Stomach (tissue), 9 donors: ENCODE data around the gene LEFTY1. TPM values are rescaled to one million over a fixed set of nuclear protein-coding genes. Genes with fewer than 3 reads are reported as not detected.

Experiments used
- DNase-seq, 2 donors: peaks; one replicate each; pipeline versions ENCODE4 v3.0.0 to v3.0.0-alpha.2; 2013 to 2019
- H3K27ac ChIP-seq, 5 donors: fragments of 200-600 bp in 4 of 5; sonication (generic) in 4 of 5; one replicate each; pipeline ENCODE4 v1.5.1; 2013 to 2019; ENCODE audit warnings: mild to moderate bottlenecking in 1 of 5, moderate library complexity in 1 of 5
- H3K27me3 ChIP-seq, 3 donors: fragments of 200-600 bp; sonication (generic); one replicate each; pipeline ENCODE4 v1.5.1; 2017 to 2019; ENCODE audit warnings: mixed run types in 1 of 3
- H3K36me3 ChIP-seq, 4 donors: fragments of 200-600 bp; sonication (generic); 1 replicate in 3 of 4; 2 replicates in 1 of 4; pipeline ENCODE4 v1.5.1; 2016 to 2019
- H3K4me1 ChIP-seq, 4 donors: fragments of 200-600 bp; sonication (generic); one replicate each; pipeline ENCODE4 v1.5.1; 2016 to 2019
- H3K4me3 ChIP-seq, 4 donors: fragments of 200-600 bp; sonication (generic) in 3 of 4; one replicate each; pipeline ENCODE4 v1.5.1; 2016 to 2019; ENCODE audit warnings: mild to moderate bottlenecking in 1 of 4
- H3K9me3 ChIP-seq, 4 donors: fragments of 200-600 bp; sonication (generic); one replicate each; pipeline ENCODE4 v1.5.1; 2016 to 2019
- EP300 ChIP-seq: sonication (generic); formaldehyde crosslinking; IDR thresholded peaks from one replicate; pipeline ENCODE4 v1.6.1; 2017; ENCODE audit warnings: antibody characterized with exemption
- POLR2A ChIP-seq, 4 donors: fragments of 450-650 bp; IDR thresholded peaks; one replicate each; pipeline ENCODE4 v1.6.1; 2016; ENCODE audit warnings: antibody characterized with exemption in 4 of 4, control low read depth in 2 of 4, mild to moderate bottlenecking in 1 of 4, moderate library complexity in 1 of 4
- POLR2AphosphoS5 ChIP-seq, 3 donors: sonication (generic); formaldehyde crosslinking; IDR thresholded peaks; one replicate each; pipeline ENCODE4 v1.6.1; 2016; ENCODE audit warnings: antibody characterized with exemption in 3 of 3
- WGBS, 5 donors: extraction: QIAGEN DNeasy Blood & Tissue Kit in 3 of 5; methylation state at CpG; one replicate each; pipeline versions ENCODE4 v1.1.5 to v1.1.7; 2013 to 2018; 5-methylcytosine and 5-hydroxymethylcytosine counted together
- intact Hi-C: fragments of 100-400 bp; cut with DNase I; formaldehyde crosslinking; loops from one replicate; pipeline ENCODE4 v1.15.1; 2023; ENCODE audit warnings: low total_unique reads
- polyA plus RNA-seq, 3 donors: library from polyadenylated mRNA; stranded (reverse); fragments of 200-250 nt; gene quantifications; one replicate each; pipeline ENCODE4 v1.2.3, GENCODE V29; 2013
- total RNA-seq, 5 donors: library from RNA; depleted of rRNA; stranded (reverse); fragments of >200 nt; gene quantifications; one replicate each; pipeline versions ENCODE4 v1.1.0 to v1.2.3, GENCODE V29; 2014 to 2016
- TF ChIP-seq, protein P1 (sequence below), 7 experiments: fragments of 450-650 bp in 4 of 7; fragments of 200-600 bp in 3 of 7; sonication (generic) in 3 of 7; IDR thresholded peaks; one replicate each; pipeline ENCODE4 v1.5.1; 2016 to 2019; ENCODE audit warnings: antibody characterized with exemption in 7 of 7, control low read depth in 2 of 7, mild to moderate bottlenecking in 1 of 7
- donor health status: healthy with polysubstance abuse.
- donor health status: Bipolar disorder and iron deficiency.
- donor health status: healthy.

Gene LEFTY1
- total and polyA plus RNA-seq, 8 donors = 0.37 to 499 (median 0.61) TPM; not detected in 3

DNA sequence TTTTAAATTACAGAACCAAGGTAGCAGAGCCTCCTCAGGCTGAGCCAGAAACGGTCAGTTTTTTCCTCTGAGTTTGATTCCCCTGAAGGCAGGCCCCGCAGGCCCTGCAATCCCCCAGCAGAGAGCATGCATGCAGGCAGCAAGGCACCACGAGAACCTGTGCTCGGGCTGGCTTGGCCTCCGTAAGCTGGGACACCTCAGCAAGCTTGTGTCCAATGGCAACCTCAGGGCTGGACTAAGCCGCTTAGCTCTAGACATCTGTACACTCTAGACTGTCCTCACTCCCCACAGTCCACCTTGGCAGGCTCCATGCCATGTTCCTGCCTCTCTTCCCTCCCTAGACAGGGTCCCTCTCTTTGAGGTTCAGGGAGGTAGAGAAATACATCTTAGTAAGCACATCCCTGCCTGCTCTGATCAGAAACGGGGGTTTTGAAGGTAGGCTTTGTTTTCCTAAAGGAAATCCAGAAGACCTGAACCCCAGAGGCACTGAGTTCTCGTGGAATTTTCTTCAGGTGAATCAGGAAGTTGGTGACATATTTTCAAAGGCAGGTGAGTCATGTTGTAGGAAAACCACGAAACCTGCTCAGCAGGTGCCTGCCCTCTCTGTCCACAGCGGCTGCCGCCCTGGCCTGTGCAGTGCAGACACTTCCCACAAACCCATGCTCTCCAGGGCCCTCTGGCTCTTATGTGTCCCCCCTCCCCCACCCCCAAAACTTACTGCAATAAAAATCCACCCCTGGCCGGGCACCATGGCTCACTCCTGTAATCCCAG lies 13.7 kb downstream of the LEFTY1 start:
- Histone ChIP-seq H3K9me3 (no peaks in the 10 kb centered on the region), H3K4me3 (no peak overlapping the region), H3K27me3 (no peaks in the 10 kb centered on the region), H3K27ac (peak overlapping the region; percentile 76 to 96 (median 92)), H3K4me1 (peaks cover 63 to 89% (median 78%) of the 10 kb centered on the region in 4 donors), H3K36me3 (peaks cover 28 to 73% (median 67%) of the 10 kb centered on the region in 4 donors)
- peak in 2 of 3 donors; percentile 57 to 63 for TF ChIP-seq POLR2AphosphoS5 (IDR thresholded peaks at IDR 0.05)
- TF ChIP-seq, protein P1, sequence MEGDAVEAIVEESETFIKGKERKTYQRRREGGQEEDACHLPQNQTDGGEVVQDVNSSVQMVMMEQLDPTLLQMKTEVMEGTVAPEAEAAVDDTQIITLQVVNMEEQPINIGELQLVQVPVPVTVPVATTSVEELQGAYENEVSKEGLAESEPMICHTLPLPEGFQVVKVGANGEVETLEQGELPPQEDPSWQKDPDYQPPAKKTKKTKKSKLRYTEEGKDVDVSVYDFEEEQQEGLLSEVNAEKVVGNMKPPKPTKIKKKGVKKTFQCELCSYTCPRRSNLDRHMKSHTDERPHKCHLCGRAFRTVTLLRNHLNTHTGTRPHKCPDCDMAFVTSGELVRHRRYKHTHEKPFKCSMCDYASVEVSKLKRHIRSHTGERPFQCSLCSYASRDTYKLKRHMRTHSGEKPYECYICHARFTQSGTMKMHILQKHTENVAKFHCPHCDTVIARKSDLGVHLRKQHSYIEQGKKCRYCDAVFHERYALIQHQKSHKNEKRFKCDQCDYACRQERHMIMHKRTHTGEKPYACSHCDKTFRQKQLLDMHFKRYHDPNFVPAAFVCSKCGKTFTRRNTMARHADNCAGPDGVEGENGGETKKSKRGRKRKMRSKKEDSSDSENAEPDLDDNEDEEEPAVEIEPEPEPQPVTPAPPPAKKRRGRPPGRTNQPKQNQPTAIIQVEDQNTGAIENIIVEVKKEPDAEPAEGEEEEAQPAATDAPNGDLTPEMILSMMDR (IDR thresholded peaks at IDR 0.05) = no peak
- 48 to 70% (median 55%) methylated on average over 12 of the region's 12 CpGs for WGBS, 5 donors
- DNase-seq = peak; percentile 85 to 91
- intact Hi-C loops = no loop called here

DNA sequence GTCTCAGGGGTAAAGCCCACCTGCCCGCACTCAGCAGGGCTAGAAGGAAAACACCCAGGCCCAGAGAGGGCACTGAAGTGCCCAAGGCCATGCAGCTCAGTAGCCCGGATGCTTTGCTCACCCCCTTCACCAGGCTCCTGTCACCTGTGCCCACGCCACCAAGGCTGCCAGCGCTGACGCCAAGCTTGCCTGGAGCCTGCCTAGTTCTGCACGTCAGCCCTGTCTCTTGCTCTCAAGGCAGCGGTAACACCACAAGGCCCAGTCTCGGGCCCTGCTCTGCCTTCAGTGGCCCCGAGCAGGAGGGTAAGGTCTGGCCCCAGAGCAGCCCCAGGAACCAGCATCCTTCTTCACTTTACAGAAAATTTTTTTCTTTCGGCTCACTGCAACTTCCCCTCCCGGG lies 14.5 kb downstream of the LEFTY1 start:
- intact Hi-C loops = no loop called here
- WGBS, 5 donors = 91 to 97% (median 93%) methylated on average over 11 of the region's 11 CpGs
- no peaks in the 10 kb centered on the region for H3K9me3 ChIP-seq
- peaks cover 55 to 81% (median 70%) of the 10 kb centered on the region in 4 donors for H3K4me1 ChIP-seq
- DNase-seq = no peak
- H3K27ac ChIP-seq = peak overlapping the region; percentile 19 to 96 (median 92)
- H3K4me3 ChIP-seq = no peak overlapping the region
- TF ChIP-seq, protein P1 (IDR thresholded peaks at IDR 0.05) = no peak
- TF ChIP-seq POLR2A (IDR thresholded peaks at IDR 0.05) (no peak), POLR2AphosphoS5 (IDR thresholded peaks at IDR 0.05) (no peak), EP300 (no peak)
- H3K27me3 ChIP-seq = no peaks in the 10 kb centered on the region
- peaks cover 32 to 81% (median 75%) of the 10 kb centered on the region in 4 donors for H3K36me3 ChIP-seq

DNA sequence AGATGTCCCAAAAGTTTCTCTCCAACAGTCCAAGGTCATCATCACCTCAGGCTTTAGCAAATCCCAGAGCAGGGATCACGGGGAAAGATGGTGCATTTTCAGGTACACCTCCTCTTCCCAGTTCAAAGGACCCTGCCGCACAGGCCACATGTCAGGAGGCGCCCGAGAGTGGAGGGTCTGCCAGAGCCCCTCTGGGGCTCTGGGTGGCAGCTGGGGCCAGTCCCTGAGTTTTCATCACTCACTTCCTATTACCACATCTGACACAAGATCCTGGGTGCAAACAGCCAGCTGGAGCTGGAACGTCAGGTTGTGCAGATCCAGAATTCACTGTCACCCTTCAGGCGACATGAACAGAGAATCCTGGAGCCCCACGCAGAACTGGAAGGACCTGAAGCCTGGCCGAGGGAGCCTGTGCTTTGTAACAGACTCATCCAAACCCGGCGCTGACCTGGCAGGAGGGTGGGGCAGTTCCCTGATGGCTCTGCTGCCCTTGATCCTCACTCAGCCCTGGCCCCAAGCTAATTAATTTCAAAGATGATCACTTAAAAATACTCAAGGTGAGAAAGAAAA lies 15.6 kb downstream of the LEFTY1 start:
- Histone ChIP-seq H3K4me3 (no peak overlapping the region), H3K36me3 (peaks cover 32 to 91% (median 86%) of the 10 kb centered on the region in 4 donors), H3K9me3 (no peaks in the 10 kb centered on the region), H3K27me3 (no peaks in the 10 kb centered on the region), H3K4me1 (peaks cover 44 to 70% (median 59%) of the 10 kb centered on the region in 4 donors), H3K27ac (peak overlapping the region in 2 of 5 donors; percentile 23 to 92)
- WGBS, 5 donors = 85 to 93% (median 88%) methylated on average over 6 to 10 of the region's 10 CpGs
- DNase-seq = no peak
- intact Hi-C loops = no loop called here
- TF ChIP-seq POLR2A (IDR thresholded peaks at IDR 0.05) = no peak

DNA sequence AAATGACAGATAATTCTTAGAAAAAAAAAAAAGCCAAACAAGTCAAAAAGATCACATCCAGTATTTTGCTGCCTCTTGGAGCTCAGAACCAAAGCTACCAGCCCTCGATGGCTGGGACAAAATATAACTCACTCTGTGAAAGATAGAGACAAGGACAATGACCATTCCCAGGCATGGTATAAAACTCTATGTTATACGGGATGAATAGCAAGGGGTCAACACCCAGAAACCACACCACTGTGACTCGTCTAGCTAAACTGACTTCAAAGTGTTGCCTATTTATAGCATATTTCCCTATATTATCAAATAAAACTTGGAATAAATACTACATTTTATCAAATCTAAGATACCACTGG lies 16.9 kb downstream of the LEFTY1 start:
- H3K27me3 ChIP-seq = no peaks in the 10 kb centered on the region
- peaks cover 31 to 57% (median 47%) of the 10 kb centered on the region in 4 donors for H3K4me1 ChIP-seq
- no peak for TF ChIP-seq POLR2A (IDR thresholded peaks at IDR 0.05)
- no peak for TF ChIP-seq POLR2AphosphoS5 (IDR thresholded peaks at IDR 0.05)
- no peak for TF ChIP-seq EP300
- no peak for DNase-seq
- 55 to 73% (median 58%) methylated on average over 3 of the region's 3 CpGs for WGBS, 5 donors
- intact Hi-C loops = no loop called here
- H3K36me3 ChIP-seq = peaks cover 46 to 98% (median 95%) of the 10 kb centered on the region in 4 donors
- no peak overlapping the region for H3K4me3 ChIP-seq
- H3K27ac ChIP-seq = peak overlapping the region in 4 of 5 donors; percentile 0 to 67 (median 20)
- no peaks in the 10 kb centered on the region for H3K9me3 ChIP-seq

DNA sequence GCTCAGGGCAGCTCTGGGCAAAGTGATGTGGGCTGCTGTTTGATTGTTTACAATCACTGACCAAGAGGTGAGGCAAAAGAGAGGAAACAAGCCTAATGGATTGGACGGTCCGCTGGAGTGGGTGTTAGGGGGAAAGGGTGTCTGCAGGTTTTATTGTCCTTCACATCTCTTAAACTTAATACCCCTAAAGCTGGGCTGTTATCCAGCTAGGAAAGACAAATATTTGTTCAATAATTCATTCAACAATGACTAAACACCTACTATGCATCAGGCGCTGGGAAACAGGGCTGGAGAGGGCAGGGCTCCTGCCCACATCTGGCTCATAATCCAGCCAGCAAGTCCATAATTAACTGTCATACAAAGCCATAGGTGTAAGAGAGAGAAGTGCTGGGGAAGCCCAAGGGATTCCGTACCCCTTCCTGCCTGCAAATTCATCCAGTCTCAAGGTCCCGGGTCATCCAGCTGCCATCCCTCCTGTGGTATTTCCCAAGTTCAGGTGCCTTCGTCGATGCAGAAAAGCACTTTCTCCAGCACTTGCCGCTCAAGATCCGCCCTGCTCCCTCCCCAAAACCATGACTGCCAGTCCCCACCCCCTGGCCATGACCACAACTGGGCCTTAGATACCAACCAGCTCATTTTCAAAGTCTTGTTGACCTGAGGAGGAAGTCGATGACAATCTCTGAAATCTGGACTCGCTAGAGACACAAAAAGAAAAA lies 17.4 kb downstream of the LEFTY1 start:
- no peaks in the 10 kb centered on the region for H3K27me3 ChIP-seq
- peaks cover 26 to 56% (median 44%) of the 10 kb centered on the region in 4 donors for H3K4me1 ChIP-seq
- peaks cover 51 to 98% (median 95%) of the 10 kb centered on the region in 4 donors for H3K36me3 ChIP-seq
- intact Hi-C loops = no loop called here
- H3K9me3 ChIP-seq = no peaks in the 10 kb centered on the region
- H3K27ac ChIP-seq = peak overlapping the region; percentile 0 to 67 (median 13)
- no peak for DNase-seq
- 55 to 72% (median 64%) methylated on average over 11 of the region's 11 CpGs for WGBS, 5 donors
- H3K4me3 ChIP-seq = no peak overlapping the region
- TF ChIP-seq, protein P1 (IDR thresholded peaks at IDR 0.05) = no peak
- peak in 1 of 3 donors; percentile 9 for TF ChIP-seq POLR2AphosphoS5 (IDR thresholded peaks at IDR 0.05)
